Measurements from ENCODE around the gene PARP16. TPM values are rescaled to one million over a fixed set of nuclear protein-coding genes. Genes with fewer than 3 reads are reported as not detected.

PARP16 gene
- total and polyA plus RNA-seq, 4 donors: 5.0 to 17.1 (median 11.1) TPM

DNA sequence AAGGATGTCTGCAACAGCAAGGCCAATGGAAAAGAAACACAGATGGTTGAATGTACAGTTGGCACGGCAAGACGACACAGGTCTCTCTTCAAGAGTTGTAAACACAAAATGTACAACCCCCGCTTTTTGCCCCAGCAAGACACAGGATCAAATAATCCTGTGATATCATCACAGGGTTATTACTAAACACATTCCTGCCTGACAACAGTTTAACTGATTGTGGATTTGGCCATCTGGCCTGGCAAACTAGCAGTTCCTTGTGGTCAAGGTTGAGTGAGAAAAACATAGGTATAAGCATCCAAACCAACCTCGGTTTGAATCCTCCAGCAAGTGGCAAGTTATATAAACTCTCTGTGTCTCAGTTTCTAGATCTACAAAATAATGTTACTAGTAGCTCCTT, 23.4 kb downstream of the PARP16 start:
- no peak overlapping the region for H3K27ac ChIP-seq (ENCODE audit: low read depth, low read length)
- no peak for DNase-seq (ENCODE audit: low read depth in 4 of 6, low spot score in 6 of 6)
- no peaks in the 10 kb centered on the region for H3K9me3 ChIP-seq (ENCODE audit: control insufficient read depth, insufficient read depth, low read length)
- H3K4me1 ChIP-seq (ENCODE audit: control insufficient read depth, insufficient read depth, low read length): peaks cover 1% of the 10 kb centered on the region
- no peaks in the 10 kb centered on the region for H3K27me3 ChIP-seq (ENCODE audit: control insufficient read depth, insufficient read depth, low read length)
- H3K36me3 ChIP-seq (ENCODE audit: control insufficient read depth, insufficient read depth, low read length): peaks cover 28% of the 10 kb centered on the region
- WGBS (ENCODE audit: insufficient coverage): no CpG with 5 or more reads among the region's 4 CpGs
- no peak overlapping the region for H3K4me3 ChIP-seq (ENCODE audit: low read depth, low read length)

DNA sequence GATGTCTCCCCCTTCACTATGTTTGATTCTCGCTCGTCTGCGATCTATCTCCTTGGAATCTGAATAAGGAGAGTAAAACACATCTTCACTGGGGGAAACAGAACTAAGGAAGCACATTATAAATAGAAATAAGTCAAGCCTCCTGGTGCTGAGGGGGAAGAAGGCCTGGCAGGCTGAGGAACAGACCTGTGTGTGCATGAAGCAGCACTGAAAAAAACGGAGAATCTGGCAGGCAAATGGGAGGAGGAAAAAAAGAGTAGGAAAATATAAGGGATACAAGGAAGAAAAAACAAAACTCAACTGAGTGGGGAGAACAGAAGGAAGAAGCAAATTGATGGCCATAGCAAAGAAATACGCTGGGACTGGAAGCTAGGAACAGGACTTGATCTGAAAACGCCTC, 25.7 kb downstream of the PARP16 start:
- H3K4me3 ChIP-seq (ENCODE audit: low read depth, low read length): no peak overlapping the region
- peaks cover 5% of the 10 kb centered on the region for H3K4me1 ChIP-seq (ENCODE audit: control insufficient read depth, insufficient read depth, low read length)
- no peaks in the 10 kb centered on the region for H3K9me3 ChIP-seq (ENCODE audit: control insufficient read depth, insufficient read depth, low read length)
- H3K27me3 ChIP-seq (ENCODE audit: control insufficient read depth, insufficient read depth, low read length): no peaks in the 10 kb centered on the region
- H3K27ac ChIP-seq (ENCODE audit: low read depth, low read length): no peak overlapping the region
- no peak for DNase-seq (ENCODE audit: low read depth in 4 of 6, low spot score in 6 of 6)
- 100% methylated on average over 2 of the region's 6 CpGs for WGBS (ENCODE audit: insufficient coverage)
- peaks cover 34% of the 10 kb centered on the region for H3K36me3 ChIP-seq (ENCODE audit: control insufficient read depth, insufficient read depth, low read length)

DNA sequence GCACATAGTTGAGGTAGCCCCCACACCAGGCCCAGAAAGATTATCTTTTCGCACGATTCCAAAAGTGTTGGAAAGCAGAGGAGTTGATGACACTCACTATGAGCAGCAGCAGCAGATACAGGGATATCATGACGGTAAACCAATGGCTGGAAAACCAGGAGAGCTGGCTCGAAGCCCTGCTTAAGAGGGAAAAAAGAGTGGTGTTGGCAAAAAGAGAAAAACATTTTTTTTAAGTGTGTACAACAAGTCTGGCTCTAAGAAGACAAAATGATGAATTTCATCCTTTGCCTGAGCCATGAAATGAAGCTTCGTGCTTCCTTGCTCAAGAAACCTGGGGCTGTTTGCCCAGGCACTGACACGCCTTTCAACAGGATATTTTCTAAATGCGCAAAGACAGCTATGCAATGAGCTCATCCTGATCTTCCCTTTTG, 27.3 kb downstream of the PARP16 start:
- H3K4me1 ChIP-seq (ENCODE audit: control insufficient read depth, insufficient read depth, low read length): peaks cover 15% of the 10 kb centered on the region
- H3K27ac ChIP-seq (ENCODE audit: low read depth, low read length): peak overlapping the region; percentile 67
- H3K4me3 ChIP-seq (ENCODE audit: low read depth, low read length): no peak overlapping the region
- no peaks in the 10 kb centered on the region for H3K9me3 ChIP-seq (ENCODE audit: control insufficient read depth, insufficient read depth, low read length)
- H3K36me3 ChIP-seq (ENCODE audit: control insufficient read depth, insufficient read depth, low read length): peaks cover 30% of the 10 kb centered on the region
- peak in 1 of 6 donors; percentile 38 for DNase-seq (ENCODE audit: low read depth in 4 of 6, low spot score in 6 of 6)
- H3K27me3 ChIP-seq (ENCODE audit: control insufficient read depth, insufficient read depth, low read length): no peaks in the 10 kb centered on the region
- WGBS (ENCODE audit: insufficient coverage): 71% methylated on average over 7 of the region's 7 CpGs

GRCh38 chr15:65258375-65259262, 28.1 kb downstream of the PARP16 start:
- Histone ChIP-seq H3K4me3 (ENCODE audit: low read depth, low read length) (no peak overlapping the region), H3K27ac (ENCODE audit: low read depth, low read length) (peak overlapping the region; percentile 67), H3K27me3 (ENCODE audit: control insufficient read depth, insufficient read depth, low read length) (no peaks in the 10 kb centered on the region), H3K36me3 (ENCODE audit: control insufficient read depth, insufficient read depth, low read length) (peaks cover 30% of the 10 kb centered on the region), H3K9me3 (ENCODE audit: control insufficient read depth, insufficient read depth, low read length) (no peaks in the 10 kb centered on the region), H3K4me1 (ENCODE audit: control insufficient read depth, insufficient read depth, low read length) (peaks cover 21% of the 10 kb centered on the region)
- peak in 2 of 6 donors; percentile 40 to 42 for DNase-seq (ENCODE audit: low read depth in 4 of 6, low spot score in 6 of 6)
- whole genome bisulfite sequencing (ENCODE audit: insufficient coverage): 38% methylated on average over 5 of the region's 5 CpGs

DNA sequence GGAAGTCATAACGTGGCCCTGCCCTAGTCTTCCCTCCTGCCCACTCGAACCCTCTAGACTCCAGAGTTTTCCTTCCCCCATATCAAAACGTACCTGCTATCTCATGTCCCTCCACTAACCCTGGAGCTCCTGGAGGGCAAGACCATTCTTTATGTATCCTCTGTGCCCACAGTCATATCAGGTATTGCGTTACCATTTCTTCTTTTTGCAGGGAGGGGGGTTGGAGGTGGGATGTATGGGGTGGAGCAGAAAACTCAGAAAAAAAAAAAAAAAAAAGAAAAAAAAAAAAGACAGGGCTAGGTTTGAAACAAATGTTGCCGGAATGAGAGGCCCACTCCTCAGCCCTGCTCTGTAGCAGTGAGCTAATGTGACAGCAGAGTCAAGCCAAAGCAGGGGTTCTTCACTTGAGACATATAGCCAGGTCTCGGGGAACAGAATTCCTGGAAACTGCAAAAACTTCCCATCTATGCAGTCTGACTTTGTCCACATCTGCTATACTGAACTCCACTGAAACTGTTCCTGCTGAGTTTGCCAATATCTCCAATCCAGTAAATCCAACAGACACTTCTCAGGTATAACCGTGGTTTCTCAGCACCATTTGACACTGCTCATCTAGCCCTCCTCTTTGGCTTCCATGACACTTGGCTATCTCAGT, 31.1 kb downstream of the PARP16 start:
- no peak for DNase-seq (ENCODE audit: low read depth in 4 of 6, low spot score in 6 of 6)
- 94% methylated on average over 3 of the region's 7 CpGs for WGBS (ENCODE audit: insufficient coverage)
- H3K27me3 ChIP-seq (ENCODE audit: control insufficient read depth, insufficient read depth, low read length): no peaks in the 10 kb centered on the region
- H3K4me1 ChIP-seq (ENCODE audit: control insufficient read depth, insufficient read depth, low read length): peaks cover 21% of the 10 kb centered on the region
- H3K4me3 ChIP-seq (ENCODE audit: low read depth, low read length): no peak overlapping the region
- peaks cover 14% of the 10 kb centered on the region for H3K36me3 ChIP-seq (ENCODE audit: control insufficient read depth, insufficient read depth, low read length)
- no peak overlapping the region for H3K27ac ChIP-seq (ENCODE audit: low read depth, low read length)
- no peaks in the 10 kb centered on the region for H3K9me3 ChIP-seq (ENCODE audit: control insufficient read depth, insufficient read depth, low read length)

GRCh38 chr15:65254758-65255157, 31.9 kb downstream of the PARP16 start:
- peaks cover 22% of the 10 kb centered on the region for H3K4me1 ChIP-seq (ENCODE audit: control insufficient read depth, insufficient read depth, low read length)
- DNase-seq (ENCODE audit: low read depth in 4 of 6, low spot score in 6 of 6): no peak
- H3K27me3 ChIP-seq (ENCODE audit: control insufficient read depth, insufficient read depth, low read length): no peaks in the 10 kb centered on the region
- WGBS (ENCODE audit: insufficient coverage): no CpG with 5 or more reads among the region's 1 CpG
- H3K36me3 ChIP-seq (ENCODE audit: control insufficient read depth, insufficient read depth, low read length): peaks cover 12% of the 10 kb centered on the region
- H3K27ac ChIP-seq (ENCODE audit: low read depth, low read length): peak overlapping the region; percentile 36
- H3K9me3 ChIP-seq (ENCODE audit: control insufficient read depth, insufficient read depth, low read length): no peaks in the 10 kb centered on the region
- no peak overlapping the region for H3K4me3 ChIP-seq (ENCODE audit: low read depth, low read length)

DNA sequence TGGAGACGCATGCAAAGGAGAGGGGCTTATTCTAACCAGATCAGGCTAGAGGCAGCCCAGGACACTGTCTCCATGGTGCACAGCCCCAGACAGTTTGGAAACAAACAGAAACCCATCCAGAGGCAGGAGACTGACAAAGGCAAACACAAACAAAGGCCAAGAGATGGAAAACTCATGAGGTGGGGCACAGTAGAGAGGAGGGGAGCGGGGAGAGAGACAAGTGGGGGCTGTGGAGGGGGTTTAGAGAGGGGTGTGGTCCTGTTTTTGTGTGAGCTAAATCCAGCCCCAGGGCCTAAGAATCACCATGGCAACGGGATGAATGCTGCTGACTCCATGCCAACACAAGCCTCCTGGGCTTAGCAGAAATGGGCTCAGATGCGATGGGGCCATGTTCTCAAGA, 32.3 kb downstream of the PARP16 start:
- peaks cover 26% of the 10 kb centered on the region for H3K4me1 ChIP-seq (ENCODE audit: control insufficient read depth, insufficient read depth, low read length)
- DNase-seq (ENCODE audit: low read depth in 4 of 6, low spot score in 6 of 6): peak; percentile 43 to 94 (median 64)
- peaks cover 16% of the 10 kb centered on the region for H3K36me3 ChIP-seq (ENCODE audit: control insufficient read depth, insufficient read depth, low read length)
- WGBS (ENCODE audit: insufficient coverage): 11% methylated on average over 1 of the region's 4 CpGs
- H3K4me3 ChIP-seq (ENCODE audit: low read depth, low read length): no peak overlapping the region
- H3K27me3 ChIP-seq (ENCODE audit: control insufficient read depth, insufficient read depth, low read length): no peaks in the 10 kb centered on the region
- peak overlapping the region; percentile 36 for H3K27ac ChIP-seq (ENCODE audit: low read depth, low read length)
- no peaks in the 10 kb centered on the region for H3K9me3 ChIP-seq (ENCODE audit: control insufficient read depth, insufficient read depth, low read length)

GRCh38 chr15:65249641-65250040, 37.0 kb downstream of the PARP16 start:
- Histone ChIP-seq H3K27me3 (ENCODE audit: control insufficient read depth, insufficient read depth, low read length) (no peaks in the 10 kb centered on the region), H3K4me3 (ENCODE audit: low read depth, low read length) (no peak overlapping the region), H3K4me1 (ENCODE audit: control insufficient read depth, insufficient read depth, low read length) (peaks cover 30% of the 10 kb centered on the region), H3K27ac (ENCODE audit: low read depth, low read length) (peak overlapping the region; percentile 33), H3K9me3 (ENCODE audit: control insufficient read depth, insufficient read depth, low read length) (no peaks in the 10 kb centered on the region), H3K36me3 (ENCODE audit: control insufficient read depth, insufficient read depth, low read length) (peaks cover 27% of the 10 kb centered on the region)
- 61% methylated on average over 2 of the region's 2 CpGs for WGBS (ENCODE audit: insufficient coverage)
- DNase-seq (ENCODE audit: low read depth in 4 of 6, low spot score in 6 of 6): no peak

- H3K4me3 ChIP-seq (ENCODE audit: low read depth, low read length): no peak overlapping the region
- H3K27me3 ChIP-seq (ENCODE audit: control insufficient read depth, insufficient read depth, low read length): no peaks in the 10 kb centered on the region
- no peaks in the 10 kb centered on the region for H3K9me3 ChIP-seq (ENCODE audit: control insufficient read depth, insufficient read depth, low read length)
- 47% methylated on average over 5 of the region's 9 CpGs for WGBS (ENCODE audit: insufficient coverage)
- H3K4me1 ChIP-seq (ENCODE audit: control insufficient read depth, insufficient read depth, low read length): peaks cover 23% of the 10 kb centered on the region
- peak in 1 of 6 donors; percentile 17 for DNase-seq (ENCODE audit: low read depth in 4 of 6, low spot score in 6 of 6)
- H3K27ac ChIP-seq (ENCODE audit: low read depth, low read length): peak overlapping the region; percentile 57
- peaks cover 27% of the 10 kb centered on the region for H3K36me3 ChIP-seq (ENCODE audit: control insufficient read depth, insufficient read depth, low read length)
Observed at GRCh38 chr15:65248511-65249255, 38.0 kb downstream of the PARP16 start.

Data from spinal cord (tissue), 10 donors.